A549 treated with ZK216348 at 1 μM for 4 hours (cell line): Measurements from ENCODE around the gene EMC7. TPM values are rescaled to one million over a fixed set of nuclear protein-coding genes. Genes with fewer than 3 reads are reported as not detected.

ENCODE experiments used
- total RNA-seq: library from RNA; stranded (reverse); fragments of 200-300 nt; extraction: Qiagen RNA extraction; gene quantifications from 5 replicates; pipeline ENCODE4 v1.2.3, GENCODE V29; 2022; ENCODE audit warnings: low read depth

EMC7 gene
- 128 to 146 TPM (median 137 TPM) in 5 replicates for total RNA-seq

DNA sequence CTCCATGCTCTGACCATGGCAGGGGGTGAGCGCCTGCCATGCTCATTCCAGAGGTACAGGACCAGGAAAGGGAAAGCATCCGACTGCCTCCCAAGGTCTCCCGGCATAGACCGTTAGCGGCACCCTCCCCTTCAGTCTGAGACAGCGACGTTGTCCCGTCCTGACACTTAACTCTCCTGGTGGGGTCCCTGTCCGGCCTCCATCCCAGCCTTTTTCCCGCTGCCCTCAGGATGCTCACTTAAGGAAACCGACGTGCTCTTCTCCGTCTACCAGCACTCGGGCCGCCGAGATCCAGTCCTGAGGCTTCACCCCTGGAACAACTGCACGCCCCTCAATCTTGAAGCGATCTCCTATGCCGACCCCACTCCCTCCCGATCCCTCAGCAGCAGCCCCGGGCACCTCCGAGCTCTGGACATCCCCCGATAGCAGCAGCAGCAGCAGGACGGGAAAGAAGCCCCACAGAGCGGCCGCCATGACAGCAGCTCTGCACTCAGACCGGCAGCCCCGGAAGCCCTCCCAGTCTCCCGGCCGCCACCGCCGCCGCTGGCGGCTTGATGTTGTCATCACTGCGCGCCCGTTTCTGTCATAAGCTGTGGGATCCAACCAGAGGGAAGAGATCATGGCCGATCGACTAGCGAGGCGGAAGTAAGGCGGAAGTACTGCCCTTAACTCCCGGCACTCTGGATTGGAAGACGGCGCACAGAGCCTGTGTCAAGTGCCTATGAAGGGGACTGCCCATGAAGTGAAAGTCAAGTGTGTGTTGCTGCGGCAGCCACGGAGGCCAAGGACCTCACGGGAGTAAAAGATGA lies at the start of gene EMC7, which contains the start of gene PGBD4:
TSS of gene EMC7 (minus strand) at position 497 of the 809 bp plus-strand sequence. CDS start at position 474, 23 bp downstream.
TSS of gene PGBD4 (plus strand) at position 718 of the 809 bp plus-strand sequence. CDS start 449 bp downstream, outside the sequence.

DNA sequence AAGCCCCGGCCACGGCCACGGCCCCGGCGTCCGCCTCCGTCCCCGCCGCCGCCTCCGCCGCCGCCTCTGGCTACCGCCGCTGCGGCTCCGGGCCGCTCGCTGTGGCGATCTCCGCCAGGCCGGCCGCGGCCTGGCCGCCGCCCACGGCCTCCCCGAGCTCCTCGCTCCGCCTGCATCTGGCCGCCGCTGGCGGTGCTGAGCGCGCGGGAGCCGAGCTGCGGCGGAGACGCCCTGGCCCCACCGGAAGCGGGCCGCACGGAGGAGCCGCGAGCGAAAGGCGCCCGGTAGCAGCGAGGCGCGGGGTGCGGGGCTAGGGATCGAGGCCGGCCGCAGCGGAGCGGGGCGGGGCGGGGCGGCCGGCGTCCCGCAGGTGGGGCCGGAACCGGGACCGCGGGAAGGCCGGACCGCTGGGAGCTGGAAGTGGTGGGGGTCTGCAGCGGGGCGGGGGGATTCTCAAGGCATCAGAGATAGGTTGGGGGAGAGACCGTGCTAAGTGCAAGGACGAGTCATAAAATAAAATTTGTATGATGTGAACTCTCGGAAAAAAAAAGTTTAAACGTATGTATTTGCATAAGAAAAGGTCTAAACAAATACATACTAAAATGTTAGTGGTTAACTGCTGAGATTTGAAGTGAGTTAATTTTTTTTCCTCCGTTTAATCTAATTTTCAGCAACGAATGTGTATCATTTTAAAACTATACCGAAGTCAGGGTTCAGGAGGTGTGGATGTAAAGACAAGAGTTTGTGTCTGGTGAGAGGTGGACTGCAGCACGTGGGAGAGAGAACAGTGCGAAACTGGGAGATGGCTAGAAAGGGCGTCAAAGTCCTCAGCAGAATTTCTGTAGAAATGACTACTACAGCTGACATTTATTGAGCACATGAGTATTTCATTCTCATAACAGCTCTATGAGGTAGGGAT lies 62.5 kb downstream of the EMC7 start, which contains the start of gene AVEN:
TSS of gene AVEN (minus strand) at position 334 of the 919 bp plus-strand sequence. CDS start at position 176, 158 bp downstream.

Other genes starting within 250 kb of the EMC7 start
- 0.07 TPM in 1 of 5 replicates, not detected in the others for gene CHRM5, start 133.4 kb downstream of the EMC7 start, total RNA-seq
- gene AVEN, start 62.7 kb downstream of the EMC7 start, total RNA-seq = 22.9 to 27.2 TPM (median 25.7 TPM) in 5 replicates
- gene PGBD4, start 221 bp upstream of the EMC7 start, total RNA-seq = 1.1 to 1.8 TPM (median 1.6 TPM) in 5 replicates
- gene KATNBL1, start 108.2 kb upstream of the EMC7 start, total RNA-seq = 25.4 to 35.0 TPM (median 31.4 TPM) in 5 replicates
- gene EMC4, start 123.2 kb upstream of the EMC7 start, total RNA-seq = 175 to 203 TPM (median 184 TPM) in 5 replicates
- gene SLC12A6, start 235.9 kb upstream of the EMC7 start, total RNA-seq = 3.8 to 7.0 TPM (median 5.9 TPM) in 5 replicates
- 511 to 617 TPM (median 553 TPM) in 5 replicates for gene NOP10, start 241.3 kb upstream of the EMC7 start, total RNA-seq
- not detected in 5 replicates for gene NUTM1, start 241.5 kb upstream of the EMC7 start, total RNA-seq